Prostate gland (tissue), 2 donors: ENCODE measurements around the gene CCNJ.

Experiments used
- POLR2A ChIP-seq: fragments of 450-650 bp; IDR thresholded peaks from one replicate; pipeline ENCODE4 v1.6.1; 2016; ENCODE audit warnings: antibody characterized with exemption, mild to moderate bottlenecking
- TF ChIP-seq, protein P1 (sequence below), 4 experiments: fragments of 200-600 bp in 2 of 4; fragments of 450-650 bp in 2 of 4; sonication (generic) in 2 of 4; IDR thresholded peaks; 1 replicate in 3 of 4; 2 replicates in 1 of 4; pipeline ENCODE4 v1.5.1; 2016 to 2019; ENCODE audit warnings: antibody characterized with exemption in 4 of 4, mild to moderate bottlenecking in 2 of 4, moderate library complexity in 2 of 4

DNA sequence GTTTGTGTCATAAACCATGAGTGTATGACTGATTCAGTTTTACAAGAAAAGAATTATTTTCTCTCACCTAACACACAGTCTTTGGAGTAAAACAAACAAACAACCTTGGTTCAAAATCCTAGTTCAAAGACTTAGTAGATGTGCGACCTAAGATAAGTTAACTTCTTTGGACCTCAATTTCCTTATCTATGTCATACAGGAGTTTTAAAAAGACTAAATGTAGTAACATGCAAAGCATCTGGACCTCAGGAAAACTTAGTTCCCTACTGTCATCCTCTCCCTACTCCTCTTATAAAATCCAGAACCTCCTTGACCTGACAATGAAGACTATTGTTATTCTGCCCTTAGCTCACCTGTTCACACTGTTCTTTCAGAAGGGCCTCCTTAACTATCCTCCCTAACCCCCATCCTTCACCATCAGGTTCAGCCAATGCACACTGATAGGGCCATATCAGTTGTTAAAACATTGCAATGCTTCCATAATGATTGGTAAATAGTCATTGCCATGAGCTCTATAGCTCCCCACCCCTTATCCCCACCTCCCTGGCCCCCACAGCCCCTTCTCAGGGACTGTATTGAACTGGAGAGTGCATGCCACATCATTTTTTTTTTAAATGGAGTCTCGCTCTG, 28.8 kb upstream of the CCNJ start:
- TF ChIP-seq, protein P1, sequence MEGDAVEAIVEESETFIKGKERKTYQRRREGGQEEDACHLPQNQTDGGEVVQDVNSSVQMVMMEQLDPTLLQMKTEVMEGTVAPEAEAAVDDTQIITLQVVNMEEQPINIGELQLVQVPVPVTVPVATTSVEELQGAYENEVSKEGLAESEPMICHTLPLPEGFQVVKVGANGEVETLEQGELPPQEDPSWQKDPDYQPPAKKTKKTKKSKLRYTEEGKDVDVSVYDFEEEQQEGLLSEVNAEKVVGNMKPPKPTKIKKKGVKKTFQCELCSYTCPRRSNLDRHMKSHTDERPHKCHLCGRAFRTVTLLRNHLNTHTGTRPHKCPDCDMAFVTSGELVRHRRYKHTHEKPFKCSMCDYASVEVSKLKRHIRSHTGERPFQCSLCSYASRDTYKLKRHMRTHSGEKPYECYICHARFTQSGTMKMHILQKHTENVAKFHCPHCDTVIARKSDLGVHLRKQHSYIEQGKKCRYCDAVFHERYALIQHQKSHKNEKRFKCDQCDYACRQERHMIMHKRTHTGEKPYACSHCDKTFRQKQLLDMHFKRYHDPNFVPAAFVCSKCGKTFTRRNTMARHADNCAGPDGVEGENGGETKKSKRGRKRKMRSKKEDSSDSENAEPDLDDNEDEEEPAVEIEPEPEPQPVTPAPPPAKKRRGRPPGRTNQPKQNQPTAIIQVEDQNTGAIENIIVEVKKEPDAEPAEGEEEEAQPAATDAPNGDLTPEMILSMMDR (IDR thresholded peaks at IDR 0.05): no peak
- no peak for TF ChIP-seq POLR2A
